ENCODE results near the gene ADIPOQ.
"Not testable (repeated sequence)": the region's sequence is repeated elsewhere in the genome, so short reads cannot be mapped to it uniquely, and the experiment has no call there.

Gene ADIPOQ

GRCh38 chr3:186903676-186904075 lies 61.2 kb downstream of the ADIPOQ start:
- H3K4me1 ChIP-seq (ENCODE audit: control insufficient read depth, insufficient read depth, low read length); H3K4me3 ChIP-seq (ENCODE audit: low read depth, low read length); H3K36me3 ChIP-seq (ENCODE audit: control insufficient read depth in 2 of 2, insufficient read depth in 1 of 2, low read length in 2 of 2); H3K9me3 ChIP-seq (ENCODE audit: control insufficient read depth, insufficient read depth, low read depth, low read length); POLR2A ChIA-PET; H3K27ac ChIP-seq (ENCODE audit: extremely low read depth, low read depth, low read length): not testable (repeated sequence)
- TF ChIP-seq ZNF280D (tag by site-specific recombination; IDR thresholded peaks at IDR 0.05) (peak; percentile 86), ZNF146 (tag by site-specific recombination; IDR thresholded peaks at IDR 0.05) (peak; percentile 87)
- CTCF ChIA-PET: interaction anchor here (1.2 kb wide), 1 partner anchor 27 kb away, joined by 3 read pairs; no protein-coding TSS in a partner anchor

DNA sequence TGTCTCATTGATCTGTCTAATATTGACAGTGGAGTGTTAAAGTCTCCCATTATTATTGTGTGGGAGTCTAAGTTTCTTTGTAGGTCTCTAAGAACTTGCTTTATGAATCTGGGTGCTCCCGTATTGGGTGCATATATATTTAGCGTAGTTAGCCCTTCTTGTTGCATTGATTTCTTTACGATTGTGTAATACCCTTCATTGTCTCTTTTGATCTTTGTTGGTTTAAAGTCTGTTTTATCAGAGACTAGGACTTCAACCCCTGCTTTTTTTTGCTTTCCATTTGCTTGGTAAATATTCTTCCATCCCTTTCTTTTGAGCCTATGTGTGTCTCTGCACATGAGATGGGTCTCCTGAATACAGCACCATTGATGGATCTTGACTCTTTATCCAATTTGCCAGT lies 64.6 kb downstream of the ADIPOQ start:
- CTCF ChIA-PET: interaction anchor here (0.7 kb wide), 1 partner anchor 37 kb away, joined by 3 read pairs; no protein-coding TSS in a partner anchor
- H3K27ac ChIP-seq (ENCODE audit: extremely low read depth, low read depth, low read length); H3K4me3 ChIP-seq (ENCODE audit: low read depth, low read length); H3K4me1 ChIP-seq (ENCODE audit: control insufficient read depth, insufficient read depth, low read length); H3K36me3 ChIP-seq (ENCODE audit: control insufficient read depth in 2 of 2, insufficient read depth in 1 of 2, low read length in 2 of 2); POLR2A ChIA-PET; H3K9me3 ChIP-seq (ENCODE audit: control insufficient read depth, insufficient read depth, low read depth, low read length): not testable (repeated sequence)

Measured in HEK293 (cell line).